ENCODE data around the gene ZBTB32. TPM values are rescaled to one million over a fixed set of nuclear protein-coding genes. Genes with fewer than 3 reads are reported as not detected.

The ZBTB32 gene
- total RNA-seq, 1 donor from 2014 or later: 140 TPM

DNA sequence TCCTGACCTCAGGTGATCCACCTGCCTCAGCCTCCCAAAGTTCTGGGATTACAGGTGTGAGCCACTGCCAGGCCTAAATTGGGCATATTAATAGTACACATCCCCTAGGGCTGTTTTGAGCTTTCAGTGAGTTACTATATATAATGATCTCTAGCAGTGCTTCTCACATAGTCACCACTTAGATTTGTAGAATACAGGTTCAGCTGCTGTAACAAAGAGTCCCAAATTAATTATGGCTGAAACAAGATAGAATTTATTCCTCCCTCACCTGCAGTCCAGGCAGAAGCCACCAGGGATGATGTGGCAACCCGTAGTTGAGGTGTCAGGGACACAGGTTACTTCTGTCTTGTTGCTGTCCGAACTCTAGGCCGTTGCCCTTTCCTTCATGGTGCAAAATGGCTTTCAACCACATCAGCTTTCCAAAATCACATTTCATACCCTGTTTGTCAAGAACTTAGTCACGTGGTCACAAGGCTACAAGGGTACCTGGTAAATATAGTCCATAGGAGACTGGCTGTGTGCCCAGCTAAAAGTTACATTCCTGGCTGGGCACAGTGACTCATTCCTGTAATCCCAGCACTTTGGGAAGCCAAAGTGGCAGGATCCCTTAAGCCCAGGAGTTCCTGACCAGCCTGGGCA is 56.5 kb downstream of the ZBTB32 start:
- no peak overlapping the region for H3K4me3 Mint-ChIP-seq
- peaks cover 2% of the 10 kb centered on the region for H3K27me3 Mint-ChIP-seq
- H3K9me3 Mint-ChIP-seq: no peaks in the 10 kb centered on the region
- no peak overlapping the region for H3K27ac Mint-ChIP-seq
- no peak for DNase-seq
- peaks cover 31% of the 10 kb centered on the region for H3K36me3 Mint-ChIP-seq (ENCODE audit: low read depth)
- intact Hi-C loops (cut with micrococcal nuclease): no loop called here
- H3K4me1 Mint-ChIP-seq: peaks cover 19% of the 10 kb centered on the region

DNA sequence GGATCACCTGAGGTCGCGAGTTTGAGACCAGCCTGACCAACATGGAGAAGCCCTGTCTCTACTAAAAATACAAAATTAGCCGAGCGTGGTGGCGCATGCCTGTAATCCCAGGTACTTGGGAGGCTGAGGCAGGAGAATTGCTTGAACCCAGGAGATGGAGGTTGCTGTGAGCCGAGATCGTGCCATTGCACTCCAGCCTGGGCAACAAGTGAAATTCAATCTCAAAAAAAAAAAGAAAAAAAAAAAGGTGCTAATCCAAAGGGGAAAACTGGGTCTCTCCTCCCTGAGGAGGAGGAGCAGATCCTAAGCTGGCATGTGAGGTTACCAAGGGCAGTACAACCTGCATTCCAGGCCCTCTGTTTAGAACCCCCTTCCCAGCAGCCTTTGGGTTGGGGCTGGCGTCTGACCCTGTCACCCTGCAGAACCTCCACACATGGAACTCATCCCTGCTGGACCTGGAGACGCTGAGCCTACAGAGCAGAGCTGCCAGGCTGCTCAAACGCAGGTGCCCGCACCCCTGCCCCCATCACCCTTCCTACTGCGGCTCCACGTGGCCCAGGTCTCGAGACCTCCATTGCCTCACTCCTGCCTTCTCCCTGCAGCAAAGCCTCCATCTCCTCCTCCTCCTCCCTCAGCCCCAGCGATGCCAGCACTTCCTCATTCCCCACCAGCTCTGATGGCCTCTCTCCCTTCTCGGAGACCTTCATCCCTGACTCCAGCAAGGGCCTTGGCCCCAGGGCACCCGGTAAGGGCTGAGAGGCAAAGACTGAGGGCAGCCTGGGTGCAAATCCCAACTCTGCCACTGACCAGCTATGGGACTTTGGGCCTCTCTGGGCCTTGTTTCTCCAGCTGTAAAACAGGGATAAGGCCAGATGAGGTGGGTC is 60.3 kb downstream of the ZBTB32 start:
- H3K36me3 Mint-ChIP-seq (ENCODE audit: low read depth): peaks cover 32% of the 10 kb centered on the region
- intact Hi-C loops (cut with micrococcal nuclease): no loop called here
- no peak for DNase-seq
- H3K4me3 Mint-ChIP-seq: no peak overlapping the region
- no peak overlapping the region for H3K27ac Mint-ChIP-seq
- no peaks in the 10 kb centered on the region for H3K27me3 Mint-ChIP-seq
- peaks cover 2% of the 10 kb centered on the region for H3K4me1 Mint-ChIP-seq
- no peaks in the 10 kb centered on the region for H3K9me3 Mint-ChIP-seq

Other genes with a start within 250 kb of the ZBTB32 start
- gene KRTDAP, start 214.1 kb upstream of the ZBTB32 start, total RNA-seq: not detected in 2 replicates
- gene DMKN, start 190.9 kb upstream of the ZBTB32 start, total RNA-seq: not detected in 2 replicates
- gene SBSN, start 176.2 kb upstream of the ZBTB32 start, total RNA-seq: not detected in 2 replicates
- gene GAPDHS, start 171.1 kb upstream of the ZBTB32 start, total RNA-seq: not detected in 2 replicates
- 132 and 134 TPM in 2 replicates for gene TMEM147, start 158.9 kb upstream of the ZBTB32 start, total RNA-seq
- not detected in 2 replicates for gene ATP4A, start 140.9 kb upstream of the ZBTB32 start, total RNA-seq
- not detected in 2 replicates for gene PMIS2, start 118.4 kb upstream of the ZBTB32 start, total RNA-seq
- gene HAUS5, start 91.8 kb upstream of the ZBTB32 start, total RNA-seq: 45.8 TPM in 2 replicates
- gene RBM42, start 75.5 kb upstream of the ZBTB32 start, total RNA-seq: 114 and 115 TPM in 2 replicates
- 0.93 and 1.1 TPM in 2 replicates for gene ETV2, start 62.8 kb upstream of the ZBTB32 start, total RNA-seq
- gene COX6B1, start 56.2 kb upstream of the ZBTB32 start, total RNA-seq: 451 and 472 TPM in 2 replicates
- gene UPK1A, start 38.0 kb upstream of the ZBTB32 start, total RNA-seq: 0.77 and 0.92 TPM in 2 replicates
- 60.0 and 64.5 TPM in 2 replicates for gene KMT2B, start 13.4 kb downstream of the ZBTB32 start, total RNA-seq
- 62.4 and 75.2 TPM in 2 replicates for gene IGFLR1, start 37.9 kb downstream of the ZBTB32 start, total RNA-seq
- gene U2AF1L4, start 40.9 kb downstream of the ZBTB32 start, total RNA-seq: 26.9 and 28.2 TPM in 2 replicates
- gene PSENEN, start 41.1 kb downstream of the ZBTB32 start, total RNA-seq: 44.9 and 46.7 TPM in 2 replicates
- 7.7 and 11.1 TPM in 2 replicates for gene LIN37, start 44.0 kb downstream of the ZBTB32 start, total RNA-seq
- 0.42 TPM in 1 of 2 replicates, not detected in the other for gene HSPB6, start 52.5 kb downstream of the ZBTB32 start, total RNA-seq
- gene PROSER3, start 53.6 kb downstream of the ZBTB32 start, total RNA-seq: 35.2 and 43.6 TPM in 2 replicates
- 24.6 and 26.4 TPM in 2 replicates for gene ARHGAP33, start 71.0 kb downstream of the ZBTB32 start, total RNA-seq
- gene PRODH2, start 108.3 kb downstream of the ZBTB32 start, total RNA-seq: not detected in 2 replicates
- gene NPHS1, start 147.9 kb downstream of the ZBTB32 start, total RNA-seq: 0.28 TPM in 1 of 2 replicates, not detected in the other
- 1.8 and 2.1 TPM in 2 replicates for gene KIRREL2, start 152.4 kb downstream of the ZBTB32 start, total RNA-seq
- gene APLP1, start 164.0 kb downstream of the ZBTB32 start, total RNA-seq: 2.0 and 2.4 TPM in 2 replicates
- 146 and 150 TPM in 2 replicates for gene NFKBID, start 196.0 kb downstream of the ZBTB32 start, total RNA-seq
- 46.1 and 48.4 TPM in 2 replicates for gene HCST, start 198.0 kb downstream of the ZBTB32 start, total RNA-seq
- not detected in 2 replicates for gene TYROBP, start 203.7 kb downstream of the ZBTB32 start, total RNA-seq
- 11.0 and 11.6 TPM in 2 replicates for gene LRFN3, start 231.8 kb downstream of the ZBTB32 start, total RNA-seq